ENCODE data around the gene ZNF516.

Gene ZNF516

DNA sequence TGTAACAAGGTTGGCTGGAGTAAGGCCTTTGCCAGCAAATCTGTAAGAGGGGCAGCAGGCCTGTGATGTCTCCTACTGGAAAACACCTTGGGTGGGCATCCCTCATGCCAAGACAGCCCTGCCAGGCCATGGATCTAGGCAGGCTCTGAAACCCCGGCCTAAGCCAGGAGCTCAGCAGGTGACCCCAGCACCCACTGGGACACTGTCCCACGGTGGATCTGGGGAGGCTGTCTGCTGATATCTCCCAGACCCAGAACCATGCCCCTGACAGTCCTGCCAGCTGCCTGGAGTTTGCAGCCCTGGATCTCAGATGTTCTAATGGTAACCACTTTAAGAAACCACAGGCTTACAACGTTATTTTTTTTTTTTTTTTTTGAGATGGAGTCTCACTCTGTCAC is 117.7 kb downstream of the ZNF516 start:
- H3K4me3 ChIP-seq (ENCODE audit: low read depth, low read length): no peak overlapping the region
- no peak for TF ChIP-seq CTCF (IDR thresholded peaks at IDR 0.05; ENCODE audit: low read depth, low read length)

DNA sequence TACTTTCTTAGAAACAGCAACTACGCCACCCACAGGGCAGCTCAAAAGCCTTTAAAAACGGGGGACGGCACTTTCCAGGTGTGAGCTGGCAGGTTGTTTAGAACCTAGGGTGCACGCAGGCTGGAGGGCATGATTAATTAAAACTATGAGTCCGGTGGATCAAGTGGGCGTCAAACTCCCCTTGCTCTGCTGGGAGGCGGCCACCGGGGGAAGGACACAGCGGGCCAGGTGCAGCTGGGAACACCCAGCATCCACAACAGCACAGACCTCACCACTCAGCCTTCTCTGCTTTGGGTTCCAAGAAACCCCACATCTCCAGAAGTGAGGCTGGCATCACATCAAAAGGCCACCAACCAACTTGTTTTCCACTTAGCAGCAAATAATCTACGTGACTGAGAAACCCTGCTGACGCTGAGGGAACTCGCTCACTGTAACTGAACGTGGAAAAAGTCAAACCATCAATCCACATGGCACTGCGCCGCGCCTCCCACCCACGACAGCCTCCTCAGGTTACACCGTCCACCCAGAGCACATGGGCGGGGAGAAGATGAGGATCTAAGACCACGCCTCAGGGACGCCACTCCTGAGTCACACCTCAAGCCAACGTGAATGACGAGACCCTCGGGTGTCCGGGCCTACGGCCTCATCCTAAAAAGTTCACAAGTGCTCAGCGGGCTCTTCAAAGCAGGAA is 118.2 kb downstream of the ZNF516 start:
- no peak overlapping the region for H3K4me3 ChIP-seq (ENCODE audit: low read depth, low read length)
- no peak for TF ChIP-seq CTCF (IDR thresholded peaks at IDR 0.05; ENCODE audit: low read depth, low read length)

DNA sequence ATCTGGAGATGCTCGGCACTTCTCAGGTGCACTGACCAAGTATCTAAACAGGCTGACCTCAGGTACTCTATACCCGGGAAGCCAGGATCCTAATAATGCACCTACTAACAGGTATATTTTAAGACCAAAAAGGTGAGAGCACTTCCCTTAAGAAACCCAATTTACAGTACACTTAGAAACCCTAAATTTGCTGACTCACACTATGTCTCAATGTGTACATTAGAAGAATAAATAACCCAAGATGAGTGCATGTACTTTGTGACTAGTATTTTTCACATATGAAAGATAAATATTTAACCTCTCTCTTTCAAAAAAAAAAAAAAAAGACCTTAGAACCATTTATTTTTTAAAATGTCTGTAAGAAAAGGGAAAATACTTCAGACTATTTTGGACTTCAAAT is 118.8 kb downstream of the ZNF516 start:
- no peak overlapping the region for H3K4me3 ChIP-seq (ENCODE audit: low read depth, low read length)
- TF ChIP-seq CTCF (IDR thresholded peaks at IDR 0.05; ENCODE audit: low read depth, low read length): no peak

DNA sequence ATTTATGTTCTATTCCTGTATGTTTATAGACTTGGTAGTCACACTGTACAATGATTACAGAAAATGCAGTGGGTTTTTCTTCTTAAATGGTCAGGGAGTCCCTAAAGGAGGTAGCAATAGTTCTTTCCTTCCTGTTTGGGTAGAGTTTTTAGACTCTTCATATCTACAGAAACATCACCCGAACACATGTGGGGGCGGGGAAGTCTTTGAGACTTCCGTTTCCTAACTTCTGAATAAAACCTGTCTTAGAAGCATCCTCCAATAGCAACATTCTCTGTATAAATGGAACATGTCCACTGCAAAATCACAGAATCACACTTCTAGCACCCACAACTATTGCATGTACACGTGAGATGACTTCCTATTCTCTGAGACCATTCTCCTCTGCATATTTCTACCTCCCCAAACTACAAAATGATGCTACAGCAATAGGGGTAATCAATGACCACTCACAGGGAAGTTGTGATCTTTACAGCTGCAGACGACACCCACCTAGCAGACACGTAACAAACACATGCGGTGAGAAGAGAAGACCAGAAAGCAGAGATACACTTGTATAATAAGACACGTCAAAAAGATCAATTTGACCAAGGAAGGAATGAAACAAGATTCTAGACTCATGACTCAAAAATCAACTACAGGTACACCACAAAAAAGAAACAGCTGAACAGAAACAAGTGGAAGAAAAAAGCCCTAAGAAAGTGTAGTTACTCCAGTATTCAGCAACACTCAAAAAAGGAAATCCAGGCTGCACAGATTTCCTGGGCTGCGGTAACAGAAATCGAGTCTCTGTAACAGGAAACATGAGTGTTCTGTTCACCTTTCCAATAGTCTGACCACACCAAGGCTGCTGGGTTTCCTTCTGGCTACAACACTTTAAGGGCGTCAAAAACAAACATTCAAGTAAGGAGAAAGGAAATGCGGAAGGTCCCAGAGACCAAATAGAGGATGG is 120.4 kb downstream of the ZNF516 start:
- TF ChIP-seq CTCF (IDR thresholded peaks at IDR 0.05; ENCODE audit: low read depth, low read length): no peak
- H3K4me3 ChIP-seq (ENCODE audit: low read depth, low read length): no peak overlapping the region

GRCh38 chr18:76373297-76373696 is 121.7 kb downstream of the ZNF516 start:
- H3K4me3 ChIP-seq (ENCODE audit: low read depth, low read length): no peak overlapping the region
- TF ChIP-seq CTCF (IDR thresholded peaks at IDR 0.05; ENCODE audit: low read depth, low read length): no peak

GRCh38 chr18:76371301-76372203 is 123.5 kb downstream of the ZNF516 start:
- TF ChIP-seq CTCF (IDR thresholded peaks at IDR 0.05; ENCODE audit: low read depth, low read length): no peak
- H3K4me3 ChIP-seq (ENCODE audit: low read depth, low read length): no peak overlapping the region
